GM18505 (cell line): ENCODE results near the gene FARP1.

Source experiments
- ATAC-seq: cut with Tn5 transposase; IDR thresholded peaks from one replicate; pipeline ENCODE4 v1.9.1; 2021; ENCODE audit not compliant: unreplicated experiment
- POLR2A ChIP-seq: IDR thresholded peaks from 4 replicates; pipeline ENCODE4 v1.6.1; 2011; ENCODE audit warnings: borderline replicate concordance; ENCODE audit not compliant: insufficient read depth, insufficient read length; ENCODE audit errors: extremely low read depth

The FARP1 gene

GRCh38 chr13:98150832-98151479 lies 8.1 kb downstream of the FARP1 start:
- ATAC-seq, result no peak

GRCh38 chr13:98155475-98156109 lies 12.7 kb downstream of the FARP1 start:
- TF ChIP-seq POLR2A, result no peak
- no peak for ATAC-seq

More at GRCh38 chr13:98150832-98151479, 8.1 kb downstream of the FARP1 start:
- TF ChIP-seq POLR2A, result no peak

GRCh38 chr13:98156259-98156658 lies 13.4 kb downstream of the FARP1 start:
- no peak for TF ChIP-seq POLR2A
- ATAC-seq, result no peak

GRCh38 chr13:98157188-98157587 lies 14.3 kb downstream of the FARP1 start:
- ATAC-seq, result no peak
- no peak for TF ChIP-seq POLR2A

- ATAC-seq, result no peak
- TF ChIP-seq POLR2A, result no peak
These were observed 14.7 kb downstream of the FARP1 start for GRCh38 chr13:98157609-98158008.

- no peak for TF ChIP-seq POLR2A
- ATAC-seq, result no peak
These were observed 15.4 kb downstream of the FARP1 start for GRCh38 chr13:98158172-98158899.

GRCh38 chr13:98162935-98163334 lies 20.0 kb downstream of the FARP1 start:
- no peak for ATAC-seq
- no peak for TF ChIP-seq POLR2A

GRCh38 chr13:98169331-98169730 lies 26.4 kb downstream of the FARP1 start:
- no peak for TF ChIP-seq POLR2A

GRCh38 chr13:98171900-98172589 lies 29.2 kb downstream of the FARP1 start:
- no peak for ATAC-seq

More at GRCh38 chr13:98169331-98169730, 26.4 kb downstream of the FARP1 start:
- no peak for ATAC-seq

GRCh38 chr13:98172590-98173422 lies 29.9 kb downstream of the FARP1 start:
- ATAC-seq, result no peak

More at GRCh38 chr13:98171900-98172589, 29.2 kb downstream of the FARP1 start:
- no peak for TF ChIP-seq POLR2A

GRCh38 chr13:98173431-98174152 lies 30.7 kb downstream of the FARP1 start:
- no peak for TF ChIP-seq POLR2A
- ATAC-seq, result no peak

More at GRCh38 chr13:98172590-98173422, 29.9 kb downstream of the FARP1 start:
- no peak for TF ChIP-seq POLR2A

- no peak for TF ChIP-seq POLR2A
- no peak for ATAC-seq
These were observed 31.4 kb downstream of the FARP1 start for GRCh38 chr13:98174307-98174706.

GRCh38 chr13:98175043-98175442 lies 32.1 kb downstream of the FARP1 start:
- ATAC-seq, result no peak
- TF ChIP-seq POLR2A, result no peak

GRCh38 chr13:98175823-98176222 lies 32.9 kb downstream of the FARP1 start:
- ATAC-seq, result no peak
- TF ChIP-seq POLR2A, result no peak
